GM18907 (cell line): ENCODE data around the gene RBMS1.

Source experiments
- ATAC-seq: cut with Tn5 transposase; IDR thresholded peaks from one replicate; pipeline ENCODE4 v1.9.1; 2021; ENCODE audit warnings: mild to moderate bottlenecking, moderate library complexity; ENCODE audit not compliant: unreplicated experiment

RBMS1 gene

GRCh38 chr2:160411955-160412354, 81.7 kb downstream of the RBMS1 start:
- no peak for ATAC-seq

GRCh38 chr2:160411167-160411566, 82.4 kb downstream of the RBMS1 start:
- ATAC-seq = peak; percentile 47

GRCh38 chr2:160409480-160409879, 84.1 kb downstream of the RBMS1 start:
- ATAC-seq = no peak

- ATAC-seq = no peak
These were observed 84.7 kb downstream of the RBMS1 start for GRCh38 chr2:160408959-160409291.

- no peak for ATAC-seq
These were observed 85.2 kb downstream of the RBMS1 start for GRCh38 chr2:160408173-160408958.

- peak; percentile 69 for ATAC-seq
These were observed 86.0 kb downstream of the RBMS1 start for GRCh38 chr2:160407393-160408172.

- peak; percentile 66 for ATAC-seq
These were observed 86.8 kb downstream of the RBMS1 start for GRCh38 chr2:160406591-160407392.

- no peak for ATAC-seq
These were observed 88.3 kb downstream of the RBMS1 start for GRCh38 chr2:160405077-160405867.

GRCh38 chr2:160402997-160403979, 90.3 kb downstream of the RBMS1 start:
- ATAC-seq = no peak

GRCh38 chr2:160402501-160402900, 91.1 kb downstream of the RBMS1 start:
- ATAC-seq = no peak

GRCh38 chr2:160401895-160402294, 91.7 kb downstream of the RBMS1 start:
- peak; percentile 56 for ATAC-seq

GRCh38 chr2:160399880-160400279, 93.7 kb downstream of the RBMS1 start:
- no peak for ATAC-seq

- no peak for ATAC-seq
These were observed 96.1 kb downstream of the RBMS1 start for GRCh38 chr2:160397530-160397865.

- peak; percentile 99 for ATAC-seq
These were observed 99.5 kb downstream of the RBMS1 start for GRCh38 chr2:160394153-160394552.

GRCh38 chr2:160392201-160392600, 101.4 kb downstream of the RBMS1 start:
- no peak for ATAC-seq

GRCh38 chr2:160390544-160391455, 102.8 kb downstream of the RBMS1 start:
- no peak for ATAC-seq

- no peak for ATAC-seq
These were observed 103.7 kb downstream of the RBMS1 start for GRCh38 chr2:160389875-160390274.

GRCh38 chr2:160388464-160389263, 104.9 kb downstream of the RBMS1 start:
- ATAC-seq = peak; percentile 60
